ENCODE results near the gene PADI2.

- TF ChIP-seq EZH2 (IDR thresholded peaks at IDR 0.05; ENCODE audit: borderline replicate concordance, low read depth, low read length) (no peak), GABPA (tag; conservative IDR thresholded peaks at IDR 0.05; ENCODE audit: low read depth) (no peak), ZKSCAN1 (IDR thresholded peaks at IDR 0.05; ENCODE audit: low read depth, low read length) (no peak), CTCF (IDR thresholded peaks at IDR 0.05 in 2 of 3, conservative IDR thresholded peaks at IDR 0.05 in 1 of 3; ENCODE audit: insufficient read depth in 2 of 3, low read depth in 1 of 3, low read length in 3 of 3) (no peak), HMG20B (CRISPR knock-in tag; IDR thresholded peaks at IDR 0.05) (no peak)
Measured at GRCh38 chr1:17055801-17056200, 63.5 kb downstream of the PADI2 start.
